GM10266 (cell line): ENCODE measurements around the gene ZHX3.

Experiments used
- DNase-seq: peaks from one replicate; pipeline ENCODE4 v3.0.0; 2012; ENCODE audit errors: extremely low spot score
- CTCF ChIP-seq: IDR thresholded peaks from 2 replicates; pipeline ENCODE4 v1.5.1; 2012; ENCODE audit warnings: mild to moderate bottlenecking, low read depth; ENCODE audit not compliant: control insufficient read depth, insufficient read depth; ENCODE audit errors: missing control alignments

ZHX3 gene

GRCh38 chr20:41307021-41307420, 10.5 kb downstream of the ZHX3 start:
- TF ChIP-seq CTCF: no peak
- DNase-seq: no peak

- TF ChIP-seq CTCF: no peak
- DNase-seq: peak; percentile 50
Measured at GRCh38 chr20:41306061-41306727, 11.3 kb downstream of the ZHX3 start.

GRCh38 chr20:41304424-41305079, 13.0 kb downstream of the ZHX3 start:
- DNase-seq: no peak
- no peak for TF ChIP-seq CTCF

GRCh38 chr20:41304002-41304401, 13.5 kb downstream of the ZHX3 start:
- no peak for DNase-seq
- no peak for TF ChIP-seq CTCF

- no peak for DNase-seq
- no peak for TF ChIP-seq CTCF
Measured at GRCh38 chr20:41300886-41301285, 16.6 kb downstream of the ZHX3 start.

- no peak for TF ChIP-seq CTCF
- DNase-seq: no peak
Measured at GRCh38 chr20:41300383-41300782, 17.1 kb downstream of the ZHX3 start.

- TF ChIP-seq CTCF: no peak
- no peak for DNase-seq
Measured at GRCh38 chr20:41299899-41300298, 17.6 kb downstream of the ZHX3 start.
